Upper lobe of right lung (tissue), 1 donor: ENCODE measurements around the gene ATP5ME. TPM values are rescaled to one million over a fixed set of nuclear protein-coding genes. Genes with fewer than 3 reads are reported as not detected.
A peak's percentile ranks its signal among the peaks of the same experiment; 100 is the strongest.
"Not testable (repeated sequence)": the region's sequence is repeated elsewhere in the genome, so short reads cannot be mapped to it uniquely, and the experiment has no call there.

Source experiments
- ATAC-seq: fragments of 200-7000 bp; cut with Tn5 transposase; one replicate; pipeline ENCODE4 v1.9.1; 2020; ENCODE audit warnings: mild to moderate bottlenecking, moderate library complexity
- DNase-seq: peaks from one replicate; pipeline ENCODE4 v3.0.0-alpha.2; 2020
- H3K27ac ChIP-seq: fragments of 200-600 bp; one replicate; pipeline ENCODE4 v1.8.0; 2022
- H3K27me3 ChIP-seq: fragments of 200-600 bp; one replicate; pipeline ENCODE4 v1.8.0; 2022; ENCODE audit warnings: mild to moderate bottlenecking
- H3K36me3 ChIP-seq: fragments of 200-600 bp; one replicate; pipeline ENCODE4 v1.8.0; 2022
- H3K4me1 ChIP-seq: fragments of 200-600 bp; one replicate; pipeline ENCODE4 v1.8.0; 2022
- H3K4me3 ChIP-seq: fragments of 200-600 bp; one replicate; pipeline ENCODE4 v1.8.0; 2022; ENCODE audit warnings: mild to moderate bottlenecking
- H3K9me3 ChIP-seq: fragments of 200-600 bp; one replicate; pipeline ENCODE4 v1.8.0; 2022
- intact Hi-C: fragments of 100-400 bp; cut with DNase I; formaldehyde crosslinking; loops from one replicate; pipeline ENCODE4 v1.11.0; 2022
- total RNA-seq: library from RNA; stranded (reverse); fragmentation: NEBNext Ultra II Directional; extraction: Animal tissue kit (Norgen Biotek cat#: 25700); gene quantifications from one replicate; pipeline ENCODE4 v1.2.1, GENCODE V29; 2021
- TF ChIP-seq, protein P1 (sequence below): fragments of 200-600 bp; IDR thresholded peaks from one replicate; pipeline ENCODE4 v1.8.0; 2022; ENCODE audit warnings: antibody characterized with exemption
- donor health status: DM: no; HTN: yes; CAD: no; lungs with severe emphysema.

The ATP5ME gene
- total RNA-seq, 1 donor from 2014 or later, result 167 TPM

GRCh38 chr4:636628-637159 lies 37.4 kb downstream of the ATP5ME start:
- no peaks in the 10 kb centered on the region for H3K4me1 ChIP-seq
- no peak overlapping the region for H3K4me3 ChIP-seq
- intact Hi-C loops, result no loop called here
- no peaks in the 10 kb centered on the region for H3K9me3 ChIP-seq
- H3K36me3 ChIP-seq, result no peaks in the 10 kb centered on the region
- no peak overlapping the region for H3K27ac ChIP-seq
- ATAC-seq, result no peak
- TF ChIP-seq, protein P1, sequence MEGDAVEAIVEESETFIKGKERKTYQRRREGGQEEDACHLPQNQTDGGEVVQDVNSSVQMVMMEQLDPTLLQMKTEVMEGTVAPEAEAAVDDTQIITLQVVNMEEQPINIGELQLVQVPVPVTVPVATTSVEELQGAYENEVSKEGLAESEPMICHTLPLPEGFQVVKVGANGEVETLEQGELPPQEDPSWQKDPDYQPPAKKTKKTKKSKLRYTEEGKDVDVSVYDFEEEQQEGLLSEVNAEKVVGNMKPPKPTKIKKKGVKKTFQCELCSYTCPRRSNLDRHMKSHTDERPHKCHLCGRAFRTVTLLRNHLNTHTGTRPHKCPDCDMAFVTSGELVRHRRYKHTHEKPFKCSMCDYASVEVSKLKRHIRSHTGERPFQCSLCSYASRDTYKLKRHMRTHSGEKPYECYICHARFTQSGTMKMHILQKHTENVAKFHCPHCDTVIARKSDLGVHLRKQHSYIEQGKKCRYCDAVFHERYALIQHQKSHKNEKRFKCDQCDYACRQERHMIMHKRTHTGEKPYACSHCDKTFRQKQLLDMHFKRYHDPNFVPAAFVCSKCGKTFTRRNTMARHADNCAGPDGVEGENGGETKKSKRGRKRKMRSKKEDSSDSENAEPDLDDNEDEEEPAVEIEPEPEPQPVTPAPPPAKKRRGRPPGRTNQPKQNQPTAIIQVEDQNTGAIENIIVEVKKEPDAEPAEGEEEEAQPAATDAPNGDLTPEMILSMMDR, result no peak
- DNase-seq, result no peak
- no peaks in the 10 kb centered on the region for H3K27me3 ChIP-seq

- intact Hi-C loops, result no loop called here
- peak; percentile 3 for ATAC-seq
- Histone ChIP-seq H3K4me3 (no peak overlapping the region), H3K36me3 (no peaks in the 10 kb centered on the region), H3K27me3 (no peaks in the 10 kb centered on the region), H3K9me3 (no peaks in the 10 kb centered on the region), H3K27ac (no peak overlapping the region), H3K4me1 (no peaks in the 10 kb centered on the region)
- no peak for DNase-seq
- TF ChIP-seq, protein P1, result no peak
Measured at GRCh38 chr4:635851-636627, 38.0 kb downstream of the ATP5ME start.

DNA sequence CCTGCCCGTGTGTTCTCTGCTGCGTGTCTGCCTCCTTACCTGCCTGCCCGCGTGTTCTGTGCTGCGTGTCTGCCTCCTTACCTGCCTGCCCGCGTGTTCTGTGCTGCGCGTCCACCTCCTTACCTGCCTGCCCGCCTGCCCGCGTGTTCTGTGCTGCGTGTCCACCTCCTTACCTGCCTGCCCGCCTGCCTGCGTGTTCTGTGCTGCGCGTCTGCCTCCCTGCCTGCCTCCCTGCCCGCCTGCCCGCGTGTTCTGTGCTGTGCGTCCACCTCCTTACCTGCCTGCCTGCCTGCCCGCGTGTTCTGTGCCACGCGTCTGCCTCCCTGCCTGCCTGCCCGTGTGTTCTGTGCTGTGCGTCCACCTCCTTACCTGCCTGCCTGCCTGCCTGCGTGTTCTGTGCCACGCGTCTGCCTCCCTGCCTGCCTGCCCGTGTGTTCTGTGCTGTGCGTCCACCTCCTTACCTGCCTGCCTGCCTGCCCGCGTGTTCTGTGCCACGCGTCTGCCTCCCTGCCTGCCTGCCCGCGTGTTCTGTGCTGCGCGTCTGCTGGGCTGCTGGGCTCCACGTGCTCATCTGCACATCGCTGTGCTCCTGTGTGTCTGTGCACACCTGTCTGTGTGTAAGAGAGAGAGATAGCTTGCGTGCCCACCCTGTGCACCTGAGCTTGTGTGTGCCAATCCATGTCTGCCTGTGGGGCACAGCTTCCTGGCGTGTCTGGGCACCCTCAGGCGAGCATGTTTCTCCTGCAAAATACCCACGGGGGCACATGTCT lies 38.8 kb downstream of the ATP5ME start:
- intact Hi-C loops, H3K36me3 ChIP-seq, H3K4me3 ChIP-seq, H3K27ac ChIP-seq, DNase-seq, H3K27me3 ChIP-seq, H3K4me1 ChIP-seq, ATAC-seq, H3K9me3 ChIP-seq: not testable (repeated sequence)

GRCh38 chr4:634599-634985 lies 39.5 kb downstream of the ATP5ME start:
- TF ChIP-seq, protein P1, result no peak
- intact Hi-C loops, result no loop called here
- DNase-seq (no peak), ATAC-seq (no peak)
- no peak overlapping the region for H3K4me3 ChIP-seq
- H3K4me1 ChIP-seq, result no peaks in the 10 kb centered on the region
- H3K36me3 ChIP-seq, result no peaks in the 10 kb centered on the region
- H3K9me3 ChIP-seq, result no peaks in the 10 kb centered on the region
- H3K27ac ChIP-seq, result no peak overlapping the region
- H3K27me3 ChIP-seq, result peaks cover 6% of the 10 kb centered on the region

GRCh38 chr4:633976-634598 lies 40.0 kb downstream of the ATP5ME start:
- H3K27ac ChIP-seq, result no peak overlapping the region
- H3K9me3 ChIP-seq, result no peaks in the 10 kb centered on the region
- ATAC-seq, result peak; percentile 9
- no peak overlapping the region for H3K4me3 ChIP-seq
- intact Hi-C loops, result no loop called here
- H3K36me3 ChIP-seq, result no peaks in the 10 kb centered on the region
- no peaks in the 10 kb centered on the region for H3K4me1 ChIP-seq
- TF ChIP-seq, protein P1, result no peak
- H3K27me3 ChIP-seq, result peaks cover 6% of the 10 kb centered on the region
- peak; percentile 57 for DNase-seq
